Retinal pigment epithelial cell (primary cell): Measurements from ENCODE around the gene KDM1A.

Experiments
- DNase-seq: peaks from one replicate; pipeline ENCODE4 v3.0.0-alpha.2; 2010; ENCODE audit warnings: low read depth
- H3K4me3 ChIP-seq: 2 replicates; pipeline ENCODE4 v1.5.1; 2011; ENCODE audit warnings: mild to moderate bottlenecking, low read length, control low read depth, moderate library complexity
- TF ChIP-seq, protein P1 (sequence below): conservative IDR thresholded peaks from 2 replicates; pipeline ENCODE4 v1.5.1; 2011; ENCODE audit warnings: low read depth, low read length, control low read depth, inconsistent platforms

KDM1A gene

DNA sequence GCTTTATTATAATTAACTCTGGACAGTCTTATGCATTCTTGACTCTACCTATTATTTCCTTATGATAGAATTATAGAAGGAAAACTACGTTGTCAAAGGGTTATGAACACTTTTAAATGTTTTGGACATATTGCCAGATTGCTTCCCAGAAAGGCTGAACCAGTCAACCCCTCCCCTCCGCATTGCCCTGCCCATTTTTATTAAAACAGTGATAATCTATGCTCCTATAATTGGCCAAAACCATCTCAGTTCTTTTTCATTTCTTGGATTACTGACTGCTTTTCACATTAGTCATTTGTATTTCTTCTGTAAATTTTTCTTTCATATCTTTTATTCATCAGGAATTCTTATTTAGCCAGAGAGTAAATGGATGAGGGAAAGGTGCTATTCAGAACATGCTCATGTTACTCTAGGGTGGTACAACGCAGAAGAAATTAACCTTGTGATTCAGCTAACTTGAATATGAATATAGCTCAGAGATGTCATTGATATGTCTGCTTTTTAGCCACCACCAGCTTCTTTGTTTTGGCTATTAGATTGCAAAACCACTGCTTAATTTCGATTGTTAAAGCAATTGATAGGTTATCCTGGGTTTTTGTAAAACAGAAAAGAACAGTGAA lies 32.1 kb downstream of the KDM1A start:
- TF ChIP-seq, protein P1, sequence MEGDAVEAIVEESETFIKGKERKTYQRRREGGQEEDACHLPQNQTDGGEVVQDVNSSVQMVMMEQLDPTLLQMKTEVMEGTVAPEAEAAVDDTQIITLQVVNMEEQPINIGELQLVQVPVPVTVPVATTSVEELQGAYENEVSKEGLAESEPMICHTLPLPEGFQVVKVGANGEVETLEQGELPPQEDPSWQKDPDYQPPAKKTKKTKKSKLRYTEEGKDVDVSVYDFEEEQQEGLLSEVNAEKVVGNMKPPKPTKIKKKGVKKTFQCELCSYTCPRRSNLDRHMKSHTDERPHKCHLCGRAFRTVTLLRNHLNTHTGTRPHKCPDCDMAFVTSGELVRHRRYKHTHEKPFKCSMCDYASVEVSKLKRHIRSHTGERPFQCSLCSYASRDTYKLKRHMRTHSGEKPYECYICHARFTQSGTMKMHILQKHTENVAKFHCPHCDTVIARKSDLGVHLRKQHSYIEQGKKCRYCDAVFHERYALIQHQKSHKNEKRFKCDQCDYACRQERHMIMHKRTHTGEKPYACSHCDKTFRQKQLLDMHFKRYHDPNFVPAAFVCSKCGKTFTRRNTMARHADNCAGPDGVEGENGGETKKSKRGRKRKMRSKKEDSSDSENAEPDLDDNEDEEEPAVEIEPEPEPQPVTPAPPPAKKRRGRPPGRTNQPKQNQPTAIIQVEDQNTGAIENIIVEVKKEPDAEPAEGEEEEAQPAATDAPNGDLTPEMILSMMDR, result no peak
- DNase-seq, result no peak
- no peak overlapping the region for H3K4me3 ChIP-seq

DNA sequence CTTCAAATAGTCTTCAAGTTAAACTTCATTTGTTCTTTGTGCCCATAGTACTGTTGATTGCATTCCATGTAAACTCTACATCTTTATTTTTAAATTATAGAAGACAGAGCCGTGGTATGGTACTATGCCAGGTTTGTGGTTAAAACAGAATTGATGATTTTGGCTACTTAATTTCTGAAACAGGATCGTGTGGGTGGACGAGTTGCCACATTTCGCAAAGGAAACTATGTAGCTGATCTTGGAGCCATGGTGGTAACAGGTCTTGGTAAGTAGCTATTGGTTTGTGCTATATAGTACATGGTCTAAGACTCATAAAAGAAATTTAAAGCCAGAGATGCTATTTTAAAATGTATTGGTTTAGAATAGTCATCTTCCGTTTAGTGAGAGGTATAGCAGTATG lies 38.0 kb downstream of the KDM1A start:
- H3K4me3 ChIP-seq, result no peak overlapping the region
- DNase-seq, result no peak
- TF ChIP-seq, protein P1, result no peak

DNA sequence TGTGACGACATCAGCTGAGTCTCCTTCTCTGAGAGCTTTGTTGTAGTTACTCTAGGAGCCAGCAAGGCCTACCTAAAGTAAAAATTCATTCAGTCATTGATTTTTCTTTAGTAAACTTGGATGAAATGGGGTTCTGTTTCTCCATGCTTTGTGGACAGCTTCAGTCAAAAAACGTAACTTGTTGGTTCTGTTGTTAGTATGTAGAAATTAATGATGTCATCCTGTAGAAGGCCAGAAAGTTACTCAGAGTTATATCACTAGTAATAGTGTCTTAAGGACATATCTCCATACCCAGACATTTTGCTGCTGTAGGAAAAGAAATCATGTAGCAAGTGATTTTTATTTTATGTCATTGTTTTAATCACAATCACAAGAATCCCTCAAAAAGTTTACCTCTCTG lies 43.0 kb downstream of the KDM1A start:
- TF ChIP-seq, protein P1, result no peak
- H3K4me3 ChIP-seq, result no peak overlapping the region
- no peak for DNase-seq

DNA sequence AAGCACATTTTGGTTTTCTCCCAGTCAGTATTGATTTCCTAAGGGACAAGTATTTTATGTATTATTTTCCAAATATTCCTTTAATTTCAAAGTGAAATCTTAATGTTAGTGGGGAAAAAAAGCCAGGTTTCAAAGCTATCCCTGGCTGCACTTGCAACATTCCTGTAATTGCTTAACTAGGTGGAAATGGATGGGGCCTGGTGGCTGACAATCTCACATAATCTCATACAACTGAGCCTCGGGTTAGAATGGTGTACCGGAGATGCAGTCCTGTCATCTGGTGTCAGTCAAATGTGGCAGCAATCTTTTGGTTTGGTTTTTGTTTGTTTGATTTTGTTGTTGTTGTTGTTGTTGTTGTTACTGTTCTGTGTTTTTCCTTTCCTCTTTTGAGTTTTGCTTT lies 46.1 kb downstream of the KDM1A start:
- DNase-seq, result no peak
- TF ChIP-seq, protein P1, result no peak
- H3K4me3 ChIP-seq, result no peak overlapping the region

DNA sequence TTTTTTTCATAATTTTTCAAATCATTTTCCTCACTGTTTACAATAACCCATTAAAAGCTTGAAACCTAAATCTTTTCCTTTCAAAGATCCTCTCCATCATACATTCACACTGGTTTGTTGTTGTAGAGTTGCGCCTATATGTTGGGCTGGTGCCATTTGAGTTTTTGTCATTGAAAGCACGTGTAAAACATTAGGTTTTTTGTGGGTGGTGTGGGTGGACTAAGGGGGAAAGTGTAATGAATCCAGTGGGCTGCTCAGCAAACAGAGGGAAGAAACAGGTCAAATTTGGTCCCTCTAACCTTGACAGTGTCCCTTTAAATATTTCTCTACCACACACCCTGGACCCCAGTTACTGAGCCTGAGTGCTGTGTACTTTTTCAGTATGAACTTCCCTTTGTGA lies 46.8 kb downstream of the KDM1A start:
- TF ChIP-seq, protein P1, result no peak
- no peak for DNase-seq
- H3K4me3 ChIP-seq, result no peak overlapping the region

DNA sequence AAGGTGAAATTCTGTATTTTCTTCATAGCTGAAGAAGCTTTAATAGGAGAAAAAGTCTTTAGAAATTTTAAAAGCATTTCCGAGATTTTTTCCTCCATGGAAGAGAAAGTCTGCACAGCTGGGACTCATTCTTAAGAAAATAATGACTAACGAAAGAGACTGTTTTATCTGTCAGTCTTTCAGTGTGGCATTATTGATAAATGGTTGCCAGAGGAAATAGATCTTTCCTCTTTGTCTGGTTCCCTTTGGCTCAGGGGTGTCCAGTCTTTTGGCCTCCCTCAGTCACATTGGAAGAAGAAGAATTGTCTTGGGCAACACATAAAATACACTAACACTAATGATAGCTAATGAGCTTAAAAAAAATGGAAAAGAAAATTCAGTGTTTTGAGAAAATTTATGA lies 49.9 kb downstream of the KDM1A start:
- DNase-seq, result no peak
- H3K4me3 ChIP-seq, result no peak overlapping the region
- TF ChIP-seq, protein P1, result no peak

DNA sequence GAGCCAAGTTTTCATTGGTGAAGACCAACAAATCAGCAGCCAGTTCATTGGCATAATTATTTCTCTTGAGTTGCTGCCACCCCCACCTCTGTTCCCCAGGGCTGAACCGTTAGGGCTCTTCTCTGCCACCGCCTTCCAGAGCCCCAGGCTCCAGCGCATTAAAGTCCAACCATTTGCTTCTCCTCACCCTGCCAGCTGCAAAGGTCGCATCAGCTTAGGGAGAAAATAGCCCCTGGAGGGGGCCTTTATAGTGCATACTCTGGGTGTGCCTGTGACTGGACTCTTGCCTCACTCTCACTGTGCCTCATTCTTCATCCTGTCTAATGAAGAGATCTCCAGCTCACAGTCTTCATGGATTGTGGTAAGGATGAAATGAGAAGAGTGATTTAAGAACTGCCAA lies 50.4 kb downstream of the KDM1A start:
- no peak overlapping the region for H3K4me3 ChIP-seq
- DNase-seq, result no peak
- TF ChIP-seq, protein P1, result no peak
